ENCODE results near the gene ACTG1. TPM values are rescaled to one million over a fixed set of nuclear protein-coding genes. Genes with fewer than 3 reads are reported as not detected.

ACTG1 gene
- total and polyA plus RNA-seq, 2 of the 13 experiments (the other 11 are each of a cell fraction or from before 2014, with no cell fraction given) = 973 to 1,138 TPM

GRCh38 chr17:81518113-81518784, 5.7 kb upstream of the ACTG1 start:
- no peaks in the 10 kb centered on the region for H3K79me2 ChIP-seq (ENCODE audit: insufficient read depth, low read length)
- H3K27me3 ChIP-seq (ENCODE audit: control insufficient read depth in 1 of 2, insufficient read depth in 2 of 2, low read length in 2 of 2) = peaks cover 0 to 31% of the 10 kb centered on the region in 2 experiments; a peak in 3 of 5 replicates
- TF ChIP-seq ZNF564 (CRISPR knock-in tag; IDR thresholded peaks at IDR 0.05) = 0 out of 2 replicates have a peak, but pooled peaks have one; percentile 21
- no peak for TF ChIP-seq AHR (CRISPR knock-in tag; IDR thresholded peaks at IDR 0.05)
- TF ChIP-seq ZNF263 (CRISPR knock-in tag; IDR thresholded peaks at IDR 0.05) = peak; percentile 49; the same call in 1 of the 2 replicates
- no peak for TF ChIP-seq PRDM10 (CRISPR knock-in tag; IDR thresholded peaks at IDR 0.05; ENCODE audit: low read depth)
- TF ChIP-seq ZNF589 (CRISPR knock-in tag; conservative IDR thresholded peaks at IDR 0.05) = 0 out of 2 replicates have a peak, but pooled peaks have one; percentile 50
- TF ChIP-seq ZNF235 (CRISPR knock-in tag; IDR thresholded peaks at IDR 0.05; ENCODE audit: borderline replicate concordance) = 0 out of 2 replicates have a peak, but pooled peaks have one; percentile 32
- TF ChIP-seq ETV6 (CRISPR knock-in tag; conservative IDR thresholded peaks at IDR 0.05) = no peak
- 0 out of 2 replicates have a peak, but pooled peaks have one; percentile 11 for TF ChIP-seq ZSCAN31 (CRISPR knock-in tag; IDR thresholded peaks at IDR 0.05; ENCODE audit: low read depth)
- TF ChIP-seq ZNF407 (CRISPR knock-in tag; IDR thresholded peaks at IDR 0.05; ENCODE audit: not compliant biosample characterization) = peak; percentile 14
- TF ChIP-seq KDM2A (CRISPR knock-in tag; IDR thresholded peaks at IDR 0.05; ENCODE audit: borderline replicate concordance, low read depth) = 0 out of 2 replicates have a peak, but pooled peaks have one; percentile 79
- ATAC-seq (no peak), FAIRE-seq (no peak), DNase-seq (ENCODE audit: low spot score) (no peak)
- no peak overlapping the region for H2AFZ ChIP-seq (ENCODE audit: low read length)
- peaks cover 50% of the 10 kb centered on the region for H3K4me1 ChIP-seq (ENCODE audit: insufficient read depth, low read length)
- POLR2A ChIA-PET = interaction anchor here (1.6 to 2.2 kb wide), 3 partner anchors 10 to 34 kb away, joined by 5 to 16 read pairs (median 9); partner anchors contain the start of gene FAAP100
- intact Hi-C loops (cut with micrococcal nuclease; ENCODE audit: unreplicated experiment) (loop anchor here (10.0 kb wide), 1 partner anchor 123 kb away; the partner anchor contains the start of gene BAHCC1), in situ Hi-C loops (cut with HindIII; ENCODE audit: extremely low pct_ligation_motif_present, low pct_unique_long_range_greater_than_20kb) (no loop called here)
- peak overlapping the region in 2 of 3 experiments; percentile 56 to 75; a peak in 3 of 6 replicates for H3K4me3 ChIP-seq (replicated peaks in 1 of 3; ENCODE audit: insufficient read depth in 1 of 3, low read depth in 2 of 3, low read length in 3 of 3)
- no peak overlapping the region for H3K27ac ChIP-seq (ENCODE audit: extremely low read length, insufficient read depth, low read length)
- H3K9me3 ChIP-seq (ENCODE audit: low read length) = no peaks in the 10 kb centered on the region
- BruUV-seq (replicated peaks) = no TSS peak
- CTCF ChIA-PET (ENCODE audit: low intra/inter-chr PET ratio, low total read pairs) = no interaction called here
- no peaks in the 10 kb centered on the region for H4K20me1 ChIP-seq (ENCODE audit: insufficient read depth, low read length)
- no peaks in the 10 kb centered on the region for H3K36me3 ChIP-seq (replicated peaks in 1 of 2; ENCODE audit: control insufficient read depth in 1 of 2, insufficient read depth in 2 of 2, low read length in 2 of 2)
- peak overlapping the region; percentile 79 for H3K4me2 ChIP-seq (ENCODE audit: low read depth, low read length)
- WGBS (ENCODE audit: low lambda C conversion rate) = 52% methylated on average over 23 of the region's 24 CpGs
- H3K9ac ChIP-seq (ENCODE audit: insufficient read depth, low read depth, low read length) = no peak overlapping the region
